ENCODE data around the gene ARRB1. TPM values are rescaled to one million over a fixed set of nuclear protein-coding genes. Genes with fewer than 3 reads are reported as not detected.

The ARRB1 gene
- total RNA-seq, 1 experiment from 2014 or later, result 90.1 TPM

- no peak for TF ChIP-seq CTCF (IDR thresholded peaks at IDR 0.05)
- TF ChIP-seq ZNF317 (CRISPR knock-in tag; IDR thresholded peaks at IDR 0.05; ENCODE audit: borderline replicate concordance, low read depth), result no peak
- no peak for TF ChIP-seq ZBTB21 (CRISPR knock-in tag; IDR thresholded peaks at IDR 0.05; ENCODE audit: borderline replicate concordance)
- TF ChIP-seq, protein P1, sequence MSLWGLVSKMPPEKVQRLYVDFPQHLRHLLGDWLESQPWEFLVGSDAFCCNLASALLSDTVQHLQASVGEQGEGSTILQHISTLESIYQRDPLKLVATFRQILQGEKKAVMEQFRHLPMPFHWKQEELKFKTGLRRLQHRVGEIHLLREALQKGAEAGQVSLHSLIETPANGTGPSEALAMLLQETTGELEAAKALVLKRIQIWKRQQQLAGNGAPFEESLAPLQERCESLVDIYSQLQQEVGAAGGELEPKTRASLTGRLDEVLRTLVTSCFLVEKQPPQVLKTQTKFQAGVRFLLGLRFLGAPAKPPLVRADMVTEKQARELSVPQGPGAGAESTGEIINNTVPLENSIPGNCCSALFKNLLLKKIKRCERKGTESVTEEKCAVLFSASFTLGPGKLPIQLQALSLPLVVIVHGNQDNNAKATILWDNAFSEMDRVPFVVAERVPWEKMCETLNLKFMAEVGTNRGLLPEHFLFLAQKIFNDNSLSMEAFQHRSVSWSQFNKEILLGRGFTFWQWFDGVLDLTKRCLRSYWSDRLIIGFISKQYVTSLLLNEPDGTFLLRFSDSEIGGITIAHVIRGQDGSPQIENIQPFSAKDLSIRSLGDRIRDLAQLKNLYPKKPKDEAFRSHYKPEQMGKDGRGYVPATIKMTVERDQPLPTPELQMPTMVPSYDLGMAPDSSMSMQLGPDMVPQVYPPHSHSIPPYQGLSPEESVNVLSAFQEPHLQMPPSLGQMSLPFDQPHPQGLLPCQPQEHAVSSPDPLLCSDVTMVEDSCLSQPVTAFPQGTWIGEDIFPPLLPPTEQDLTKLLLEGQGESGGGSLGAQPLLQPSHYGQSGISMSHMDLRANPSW (CRISPR knock-in tag; conservative IDR thresholded peaks at IDR 0.05; ENCODE audit: low read depth), result no peak
Measured at GRCh38 chr11:75398906-75399305, 47.4 kb upstream of the ARRB1 start (continued).

DNA sequence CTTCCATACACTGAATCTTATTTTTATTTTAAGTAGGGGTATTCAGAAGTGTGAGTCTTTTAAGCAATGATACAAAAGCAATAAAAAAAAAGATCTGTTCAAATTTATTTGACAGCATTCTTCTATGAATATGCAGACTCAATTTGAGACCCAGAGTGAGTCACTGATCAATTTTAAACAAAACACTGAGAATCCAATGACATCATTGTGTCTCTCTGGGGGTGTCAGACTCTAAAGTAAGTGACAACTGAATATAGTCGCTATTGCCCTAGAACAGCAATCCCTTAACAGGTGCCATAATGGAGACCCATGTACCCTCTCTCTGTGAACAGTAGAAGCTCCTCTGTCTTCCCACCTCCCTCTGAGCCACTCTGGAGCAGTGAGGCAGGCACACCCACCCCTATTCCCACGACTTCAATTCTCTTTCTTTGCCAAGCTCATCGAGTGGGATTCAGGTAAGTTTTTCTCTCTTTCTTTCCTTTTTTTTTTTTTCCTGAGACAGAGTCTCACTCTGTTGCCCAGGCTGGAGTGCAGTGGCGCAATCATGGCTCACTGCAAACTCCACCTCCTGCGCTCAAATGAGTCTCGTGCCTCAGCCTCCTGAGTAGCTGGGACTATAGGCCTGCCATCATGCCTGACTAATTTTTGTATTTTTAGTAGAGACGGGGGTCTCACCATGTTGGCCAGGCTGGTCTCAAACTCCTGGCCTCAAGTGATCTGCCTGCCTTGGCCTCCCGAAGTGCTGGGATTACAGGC, 42.8 kb upstream of the ARRB1 start:
- ChIA-PET CTCF (interaction anchor here (0.9 to 1.7 kb wide), 2 partner anchors 9 to 31 kb away, joined by 3 to 5 read pairs; no protein-coding TSS in a partner anchor), POLR2A (no interaction called here)
- Mint-ChIP-seq H3K27ac (no peak overlapping the region; the same call in 1 of the 2 replicates), H3K9me3 (no peaks in the 10 kb centered on the region), H3K36me3 (peaks cover under 1% of the 10 kb centered on the region), H3K27me3 (ENCODE audit: low read depth) (peaks cover 4% of the 10 kb centered on the region; the same call in 1 of the 2 replicates), H3K4me1 (0 out of 2 replicates have a peak, but pooled peaks cover 2% of the 10 kb centered on the region), H3K4me3 (no peak overlapping the region)
- ATAC-seq (no peak), DNase-seq (ENCODE audit: low spot score) (no peak)
- TF ChIP-seq, protein P2, sequence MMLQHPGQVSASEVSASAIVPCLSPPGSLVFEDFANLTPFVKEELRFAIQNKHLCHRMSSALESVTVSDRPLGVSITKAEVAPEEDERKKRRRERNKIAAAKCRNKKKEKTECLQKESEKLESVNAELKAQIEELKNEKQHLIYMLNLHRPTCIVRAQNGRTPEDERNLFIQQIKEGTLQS (CRISPR knock-in tag; conservative IDR thresholded peaks at IDR 0.05), result no peak
- TF ChIP-seq E2F4 (CRISPR knock-in tag; IDR thresholded peaks at IDR 0.05; ENCODE audit: borderline replicate concordance, low read depth) (no peak), TP53 (CRISPR knock-in tag; IDR thresholded peaks at IDR 0.05) (no peak), ZNF512 (CRISPR knock-in tag; IDR thresholded peaks at IDR 0.05; ENCODE audit: borderline replicate concordance) (no peak), SP1 (CRISPR knock-in tag; conservative IDR thresholded peaks at IDR 0.05) (no peak), ETV6 (CRISPR knock-in tag; IDR thresholded peaks at IDR 0.05) (no peak), IRF2 (CRISPR knock-in tag; IDR thresholded peaks at IDR 0.05; ENCODE audit: borderline replicate concordance, low read depth) (no peak)
- TF ChIP-seq, protein P3, sequence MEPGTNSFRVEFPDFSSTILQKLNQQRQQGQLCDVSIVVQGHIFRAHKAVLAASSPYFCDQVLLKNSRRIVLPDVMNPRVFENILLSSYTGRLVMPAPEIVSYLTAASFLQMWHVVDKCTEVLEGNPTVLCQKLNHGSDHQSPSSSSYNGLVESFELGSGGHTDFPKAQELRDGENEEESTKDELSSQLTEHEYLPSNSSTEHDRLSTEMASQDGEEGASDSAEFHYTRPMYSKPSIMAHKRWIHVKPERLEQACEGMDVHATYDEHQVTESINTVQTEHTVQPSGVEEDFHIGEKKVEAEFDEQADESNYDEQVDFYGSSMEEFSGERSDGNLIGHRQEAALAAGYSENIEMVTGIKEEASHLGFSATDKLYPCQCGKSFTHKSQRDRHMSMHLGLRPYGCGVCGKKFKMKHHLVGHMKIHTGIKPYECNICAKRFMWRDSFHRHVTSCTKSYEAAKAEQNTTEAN (CRISPR knock-in tag; IDR thresholded peaks at IDR 0.05), result no peak

- no peak overlapping the region for H3K27ac Mint-ChIP-seq
Measured at GRCh38 chr11:75389925-75390324, 38.5 kb upstream of the ARRB1 start.

More at GRCh38 chr11:75389925-75390324, 38.5 kb upstream of the ARRB1 start:
- Mint-ChIP-seq H3K9me3 (no peaks in the 10 kb centered on the region), H3K4me1 (peaks cover 7% of the 10 kb centered on the region; the same call in 1 of the 2 replicates), H3K27me3 (ENCODE audit: low read depth) (no peaks in the 10 kb centered on the region; the same call in 1 of the 2 replicates), H3K36me3 (no peaks in the 10 kb centered on the region), H3K4me3 (no peak overlapping the region)
- CTCF ChIA-PET, result interaction anchor here (0.6 to 2.9 kb wide), 8 partner anchors 11 to 164 kb away, joined by 3 to 39 read pairs (median 6); no protein-coding TSS in a partner anchor
- TF ChIP-seq EMX1 (CRISPR knock-in tag; IDR thresholded peaks at IDR 0.05), result no peak
- no peak for TF ChIP-seq ZNF232 (CRISPR knock-in tag; IDR thresholded peaks at IDR 0.05)
- TF ChIP-seq MYBL2 (CRISPR knock-in tag; IDR thresholded peaks at IDR 0.05), result no peak
- no peak for TF ChIP-seq HMGA2 (CRISPR knock-in tag; IDR thresholded peaks at IDR 0.05)
- no peak for TF ChIP-seq ATF1 (CRISPR knock-in tag; IDR thresholded peaks at IDR 0.05)
- TF ChIP-seq ETV6 (CRISPR knock-in tag; IDR thresholded peaks at IDR 0.05), result no peak
- POLR2A ChIA-PET, result no interaction called here
- DNase-seq (ENCODE audit: low spot score) (no peak), ATAC-seq (no peak)
